ENCODE measurements around the gene NCEH1. TPM values are rescaled to one million over a fixed set of nuclear protein-coding genes. Genes with fewer than 3 reads are reported as not detected.

Gene NCEH1
- total and polyA plus RNA-seq, 2 experiments from 2014 or later, result 4.7 to 10.5 TPM

- Histone ChIP-seq H3K27ac (no peak overlapping the region), H3K4me1 (ENCODE audit: insufficient read depth) (no peaks in the 10 kb centered on the region), H2AFZ (no peak overlapping the region), H3K9me3 (ENCODE audit: low read depth) (no peaks in the 10 kb centered on the region), H3K36me3 (replicated peaks; ENCODE audit: insufficient read depth, low read depth) (no peaks in the 10 kb centered on the region), H3K4me3 (no peak overlapping the region), H3K27me3 (no peaks in the 10 kb centered on the region), H4K20me1 (ENCODE audit: insufficient read depth, poor library complexity, severe bottlenecking) (no peaks in the 10 kb centered on the region), H3K79me2 (no peaks in the 10 kb centered on the region), H3K4me2 (no peak overlapping the region), H3K9me2 (replicated peaks; ENCODE audit: insufficient read depth) (no peaks in the 10 kb centered on the region)
- TF ChIP-seq EZH2 (IDR thresholded peaks at IDR 0.05; ENCODE audit: borderline replicate concordance) (no peak), CTCF (IDR thresholded peaks at IDR 0.05; ENCODE audit: poor library complexity) (no peak), EZH2phosphoT487 (IDR thresholded peaks at IDR 0.05; ENCODE audit: low read depth, severe bottlenecking, unreplicated experiment) (no peak)
- DNase-seq (ENCODE audit: low spot score), result no peak
- 88% methylated on average over 5 of the region's 5 CpGs for WGBS (ENCODE audit: low lambda C conversion rate, missing lambda C conversion rate)
Measured at GRCh38 chr3:172606021-172606420, 104.8 kb downstream of the NCEH1 start.

GRCh38 chr3:172604895-172605646 lies 105.8 kb downstream of the NCEH1 start:
- no peak overlapping the region for H2AFZ ChIP-seq
- H3K27ac ChIP-seq, result no peak overlapping the region
- H3K27me3 ChIP-seq, result no peaks in the 10 kb centered on the region
- H3K79me2 ChIP-seq, result no peaks in the 10 kb centered on the region
- WGBS (ENCODE audit: low lambda C conversion rate, missing lambda C conversion rate), result 97% methylated on average over 3 of the region's 3 CpGs
- TF ChIP-seq EZH2phosphoT487 (IDR thresholded peaks at IDR 0.05; ENCODE audit: low read depth, severe bottlenecking, unreplicated experiment) (no peak), EZH2 (IDR thresholded peaks at IDR 0.05; ENCODE audit: borderline replicate concordance) (no peak), CTCF (IDR thresholded peaks at IDR 0.05; ENCODE audit: poor library complexity) (no peak)
- no peak overlapping the region for H3K4me3 ChIP-seq
- no peaks in the 10 kb centered on the region for H3K4me1 ChIP-seq (ENCODE audit: insufficient read depth)
- DNase-seq (ENCODE audit: low spot score), result no peak
- no peak overlapping the region for H3K4me2 ChIP-seq
- no peaks in the 10 kb centered on the region for H4K20me1 ChIP-seq (ENCODE audit: insufficient read depth, poor library complexity, severe bottlenecking)
- no peaks in the 10 kb centered on the region for H3K36me3 ChIP-seq (replicated peaks; ENCODE audit: insufficient read depth, low read depth)
- no peaks in the 10 kb centered on the region for H3K9me2 ChIP-seq (replicated peaks; ENCODE audit: insufficient read depth)
- H3K9me3 ChIP-seq (ENCODE audit: low read depth), result no peaks in the 10 kb centered on the region

- DNase-seq (ENCODE audit: low spot score), result no peak
- Histone ChIP-seq H4K20me1 (ENCODE audit: insufficient read depth, poor library complexity, severe bottlenecking) (no peaks in the 10 kb centered on the region), H3K9me3 (ENCODE audit: low read depth) (no peaks in the 10 kb centered on the region), H3K36me3 (replicated peaks; ENCODE audit: insufficient read depth, low read depth) (no peaks in the 10 kb centered on the region), H3K9me2 (replicated peaks; ENCODE audit: insufficient read depth) (no peaks in the 10 kb centered on the region), H3K4me1 (ENCODE audit: insufficient read depth) (no peaks in the 10 kb centered on the region), H3K27ac (peak overlapping the region; percentile 87), H3K27me3 (no peaks in the 10 kb centered on the region), H3K79me2 (no peaks in the 10 kb centered on the region), H3K4me2 (peak overlapping the region; percentile 67), H2AFZ (no peak overlapping the region), H3K4me3 (no peak overlapping the region)
- TF ChIP-seq EZH2 (IDR thresholded peaks at IDR 0.05; ENCODE audit: borderline replicate concordance), result no peak
- no peak for TF ChIP-seq CTCF (IDR thresholded peaks at IDR 0.05; ENCODE audit: poor library complexity)
- no peak for TF ChIP-seq EZH2phosphoT487 (IDR thresholded peaks at IDR 0.05; ENCODE audit: low read depth, severe bottlenecking, unreplicated experiment)
- WGBS (ENCODE audit: low lambda C conversion rate, missing lambda C conversion rate), result 44% methylated on average over 3 of the region's 3 CpGs
Measured at GRCh38 chr3:172601066-172601832, 109.6 kb downstream of the NCEH1 start.
